Measurements from ENCODE around the gene WBP4.

Gene WBP4

DNA sequence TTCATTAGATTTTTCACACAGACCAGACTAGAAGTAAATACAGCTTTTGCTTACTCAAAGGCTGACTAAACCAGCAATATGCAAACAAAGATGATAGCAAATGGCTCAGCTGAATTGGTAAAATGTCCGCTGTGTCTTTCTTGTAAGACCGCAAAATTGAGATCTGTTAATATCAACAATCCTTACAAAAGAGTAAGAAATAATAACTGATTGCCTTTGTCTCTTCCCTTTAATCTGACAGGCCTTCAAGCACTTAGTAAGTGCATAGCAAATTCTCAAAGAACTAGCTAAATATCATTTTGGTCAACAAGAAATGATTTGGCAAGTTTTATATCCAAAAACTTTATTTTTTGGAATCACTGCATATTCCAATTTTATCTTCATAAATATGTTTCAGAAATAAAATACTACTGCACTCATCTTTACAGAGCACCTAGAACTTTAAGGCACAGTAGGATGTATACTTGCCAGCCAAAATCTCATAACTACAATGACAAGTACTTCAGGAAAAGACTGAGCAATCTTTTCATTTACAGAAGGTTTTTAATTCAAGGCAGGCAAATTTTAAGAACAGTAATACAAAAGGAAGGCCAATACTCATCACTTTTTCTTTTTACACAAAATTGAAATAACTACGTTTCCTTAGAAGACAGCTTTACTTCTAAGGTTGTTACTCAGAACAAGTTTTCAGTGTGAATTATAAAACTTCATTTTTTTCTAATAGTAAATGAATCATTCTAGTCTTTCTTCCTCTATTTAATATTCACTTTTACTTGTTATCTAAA, 43.3 kb upstream of the WBP4 start:
- Histone ChIP-seq H3K9me3 (no peaks in the 10 kb centered on the region), H3K4me1 (peaks cover 5% of the 10 kb centered on the region; the same call in 1 of the 2 replicates), H3K36me3 (no peaks in the 10 kb centered on the region), H3K4me3 (ENCODE audit: low read depth, low read length) (no peak overlapping the region), H3K27me3 (no peaks in the 10 kb centered on the region)
- no peak for DNase-seq
- TF ChIP-seq, protein P1, sequence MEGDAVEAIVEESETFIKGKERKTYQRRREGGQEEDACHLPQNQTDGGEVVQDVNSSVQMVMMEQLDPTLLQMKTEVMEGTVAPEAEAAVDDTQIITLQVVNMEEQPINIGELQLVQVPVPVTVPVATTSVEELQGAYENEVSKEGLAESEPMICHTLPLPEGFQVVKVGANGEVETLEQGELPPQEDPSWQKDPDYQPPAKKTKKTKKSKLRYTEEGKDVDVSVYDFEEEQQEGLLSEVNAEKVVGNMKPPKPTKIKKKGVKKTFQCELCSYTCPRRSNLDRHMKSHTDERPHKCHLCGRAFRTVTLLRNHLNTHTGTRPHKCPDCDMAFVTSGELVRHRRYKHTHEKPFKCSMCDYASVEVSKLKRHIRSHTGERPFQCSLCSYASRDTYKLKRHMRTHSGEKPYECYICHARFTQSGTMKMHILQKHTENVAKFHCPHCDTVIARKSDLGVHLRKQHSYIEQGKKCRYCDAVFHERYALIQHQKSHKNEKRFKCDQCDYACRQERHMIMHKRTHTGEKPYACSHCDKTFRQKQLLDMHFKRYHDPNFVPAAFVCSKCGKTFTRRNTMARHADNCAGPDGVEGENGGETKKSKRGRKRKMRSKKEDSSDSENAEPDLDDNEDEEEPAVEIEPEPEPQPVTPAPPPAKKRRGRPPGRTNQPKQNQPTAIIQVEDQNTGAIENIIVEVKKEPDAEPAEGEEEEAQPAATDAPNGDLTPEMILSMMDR (IDR thresholded peaks at IDR 0.05; ENCODE audit: low read depth, low read length) = no peak

DNA sequence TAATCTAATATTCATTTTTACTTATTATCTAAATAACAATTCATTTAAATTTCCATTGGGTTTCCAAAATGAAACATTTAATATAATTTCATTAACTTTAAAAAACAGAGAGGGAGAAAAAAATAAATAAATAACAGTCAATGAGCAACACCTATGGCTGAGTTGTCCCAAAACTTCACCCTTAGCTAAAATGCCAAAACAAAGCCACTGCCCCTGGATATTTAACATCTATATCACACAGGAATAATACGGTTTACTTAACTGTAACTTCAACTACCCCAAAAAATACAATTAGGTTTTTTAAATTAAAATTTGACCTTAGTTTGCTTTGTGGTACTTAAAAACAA, 42.7 kb upstream of the WBP4 start:
- peaks cover 5% of the 10 kb centered on the region; the same call in 1 of the 2 replicates for H3K4me1 ChIP-seq
- H3K9me3 ChIP-seq = no peaks in the 10 kb centered on the region
- H3K27me3 ChIP-seq = no peaks in the 10 kb centered on the region
- H3K4me3 ChIP-seq (ENCODE audit: low read depth, low read length) = no peak overlapping the region
- no peak for DNase-seq
- no peaks in the 10 kb centered on the region for H3K36me3 ChIP-seq
- TF ChIP-seq, protein P1 (IDR thresholded peaks at IDR 0.05; ENCODE audit: low read depth, low read length) = no peak

DNA sequence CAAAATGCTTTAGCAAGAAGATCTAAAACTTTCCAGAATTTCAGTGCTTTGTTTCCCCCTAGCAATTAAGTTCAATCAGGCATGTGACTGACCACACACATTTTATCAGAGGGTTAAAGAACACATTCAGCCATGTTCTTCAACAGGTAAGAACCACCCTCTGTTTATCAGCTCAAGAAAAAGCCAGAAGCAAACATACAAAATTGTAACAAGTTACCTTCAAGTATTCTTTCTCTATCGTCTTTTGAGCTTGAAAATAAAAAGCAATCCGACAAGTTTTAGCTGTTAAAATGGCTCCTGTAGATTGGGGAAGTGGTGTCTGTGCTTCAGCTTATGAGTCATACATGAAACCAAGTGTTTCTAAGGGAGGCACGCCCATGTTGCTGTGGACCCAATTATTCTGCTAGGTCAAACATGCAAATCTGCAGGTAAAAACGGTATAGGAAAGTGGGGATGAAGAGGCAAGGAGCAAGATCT, 42.3 kb upstream of the WBP4 start, which contains the start of gene ELF1:
Gene ELF1 (minus strand): TSS at position 306 of the 477 bp plus-strand sequence. CDS start 37,262 bp downstream, outside the sequence.
- Histone ChIP-seq H3K27me3 (no peaks in the 10 kb centered on the region), H3K9me3 (no peaks in the 10 kb centered on the region), H3K4me3 (ENCODE audit: low read depth, low read length) (no peak within 1 kb of the TSS), H3K36me3 (no peaks in the 10 kb centered on the region), H3K4me1 (peaks cover 5% of the 10 kb centered on the region; the same call in 1 of the 2 replicates)
- DNase-seq = no peak
- TF ChIP-seq, protein P1 (IDR thresholded peaks at IDR 0.05; ENCODE audit: low read depth, low read length) = no peak

DNA sequence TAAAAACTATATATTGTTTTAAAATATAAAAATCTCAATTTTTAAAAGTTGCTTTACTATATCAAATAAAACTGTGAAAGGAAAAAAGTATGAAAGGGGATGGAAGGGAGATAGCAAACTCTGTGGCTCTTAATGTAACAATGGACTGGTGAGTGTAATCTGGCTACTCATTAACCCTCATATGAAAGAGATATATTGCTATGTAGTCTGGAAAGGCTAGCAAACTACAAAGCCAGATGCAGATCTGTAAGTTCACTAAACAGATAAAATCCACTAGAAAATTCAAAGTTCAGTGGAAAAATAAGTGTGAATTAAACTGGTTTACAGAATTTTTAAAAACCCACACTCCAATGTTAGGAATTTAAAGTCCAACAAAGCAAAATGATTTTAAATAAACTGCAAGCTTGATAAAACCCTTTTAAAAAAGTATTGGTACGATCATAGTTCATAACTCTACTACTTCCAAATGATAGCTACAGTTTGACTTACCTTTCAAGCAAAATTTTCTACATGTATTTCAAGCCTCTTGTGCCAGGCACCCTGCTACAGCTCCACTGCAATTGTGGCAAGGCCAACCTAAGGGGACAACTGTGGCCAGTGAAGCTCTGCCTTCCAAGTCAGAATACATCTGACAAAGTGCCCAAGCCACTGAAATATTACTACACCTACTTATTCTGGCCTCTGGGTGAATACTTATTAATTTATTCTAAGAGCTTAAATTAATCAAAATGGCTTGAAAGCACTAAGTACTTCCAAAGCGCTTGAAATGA, 41.5 kb upstream of the WBP4 start:
- TF ChIP-seq, protein P1 (IDR thresholded peaks at IDR 0.05; ENCODE audit: low read depth, low read length) = no peak
- no peak for DNase-seq
- Histone ChIP-seq H3K4me3 (ENCODE audit: low read depth, low read length) (no peak overlapping the region), H3K4me1 (peaks cover 5% of the 10 kb centered on the region; the same call in 1 of the 2 replicates), H3K36me3 (no peaks in the 10 kb centered on the region), H3K27me3 (no peaks in the 10 kb centered on the region), H3K9me3 (no peaks in the 10 kb centered on the region)

DNA sequence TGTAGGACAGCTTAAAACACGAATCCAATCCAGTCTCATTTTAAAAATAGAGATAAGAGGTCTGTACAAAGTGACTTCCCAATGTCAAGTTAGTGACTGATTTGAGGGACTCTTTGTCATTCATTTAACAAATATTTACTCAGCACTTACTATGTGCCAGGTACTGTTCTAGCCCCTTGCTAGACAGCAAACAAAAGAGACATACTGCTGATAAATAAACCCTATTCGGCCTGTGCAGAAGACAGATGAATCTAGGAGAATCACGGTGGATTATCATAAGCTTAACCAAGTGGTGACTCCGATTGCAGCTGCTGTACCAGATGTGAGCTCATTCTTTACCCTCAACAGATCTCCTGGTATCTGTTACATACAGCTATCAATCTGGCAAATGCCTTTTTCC, 35.8 kb upstream of the WBP4 start:
- Histone ChIP-seq H3K4me3 (ENCODE audit: low read depth, low read length) (no peak overlapping the region), H3K4me1 (no peaks in the 10 kb centered on the region), H3K27me3 (no peaks in the 10 kb centered on the region), H3K9me3 (no peaks in the 10 kb centered on the region), H3K36me3 (no peaks in the 10 kb centered on the region)
- TF ChIP-seq, protein P1 (IDR thresholded peaks at IDR 0.05; ENCODE audit: low read depth, low read length) = no peak
- no peak for DNase-seq
